Esophagus squamous epithelium (tissue), 5 donors: ENCODE data around the gene CAPN5. TPM values are rescaled to one million over a fixed set of nuclear protein-coding genes. Genes with fewer than 3 reads are reported as not detected.

Experiments used
- DNase-seq: peaks from one replicate; lab custom pipeline; 2025; lab: John Stamatoyannopoulos, UW
- H3K27ac ChIP-seq, 4 donors: fragments of 200-600 bp; sonication (generic); one replicate each; pipeline ENCODE4 v1.5.1; 2016 to 2019; ENCODE audit warnings: mild to moderate bottlenecking in 1 of 4
- H3K27me3 ChIP-seq, 4 donors: fragments of 200-600 bp; sonication (generic); 1 replicate in 3 of 4; 2 replicates in 1 of 4; pipeline versions ENCODE4 v1.5.1 to v1.6.0; 2017 to 2021; ENCODE audit warnings: antibody characterized with exemption in 1 of 4
- H3K36me3 ChIP-seq, 3 donors: fragments of 200-600 bp; sonication (generic); one replicate each; pipeline ENCODE4 v1.5.1; 2016 to 2019
- H3K4me1 ChIP-seq, 3 donors: fragments of 200-600 bp; sonication (generic); one replicate each; pipeline ENCODE4 v1.5.1; 2017 to 2019
- H3K4me3 ChIP-seq, 4 donors: fragments of 200-600 bp; sonication (generic); 1 replicate in 3 of 4; 2 replicates in 1 of 4; pipeline ENCODE4 v1.5.1; 2016 to 2019; ENCODE audit warnings: mild to moderate bottlenecking in 2 of 4, moderate library complexity in 1 of 4
- H3K9me3 ChIP-seq, 3 donors: fragments of 200-600 bp; sonication (generic); one replicate each; pipeline ENCODE4 v1.5.1; 2016 to 2019
- CTCF ChIP-seq, 6 experiments: fragments of 450-650 bp in 4 of 6; fragments of 200-600 bp in 2 of 6; sonication (generic) in 2 of 6; IDR thresholded peaks; one replicate each; pipeline ENCODE4 v1.5.1; 2016 to 2019; ENCODE audit warnings: antibody characterized with exemption in 6 of 6, mild to moderate bottlenecking in 4 of 6, moderate library complexity in 4 of 6
- POLR2A ChIP-seq, 4 donors: fragments of 450-650 bp; IDR thresholded peaks; one replicate each; pipeline ENCODE4 v1.6.1; 2017; ENCODE audit warnings: antibody characterized with exemption in 4 of 4, mild to moderate bottlenecking in 4 of 4, moderate library complexity in 3 of 4
- WGBS, 2 donors: methylation state at CpG; one replicate each; pipeline ENCODE4 v1.1.5; 2018; 5-methylcytosine and 5-hydroxymethylcytosine counted together
- intact Hi-C: fragments of 100-400 bp; cut with DNase I; formaldehyde crosslinking; loops from one replicate; pipeline ENCODE4 v1.15.0; 2022
- total RNA-seq, 4 donors: library from RNA; depleted of rRNA; stranded (reverse); fragments of >200 nt; gene quantifications; one replicate each; pipeline ENCODE4 v1.1.0, GENCODE V29; 2016
- donor health status: DM: yes; HTN: yes; CAD: no.

The CAPN5 gene
- total RNA-seq, 4 donors from 2014 or later = 9.3 to 63.2 (median 13.5) TPM

- intact Hi-C loops = no loop called here
- Histone ChIP-seq H3K4me3 (no peak overlapping the region), H3K9me3 (no peaks in the 10 kb centered on the region), H3K36me3 (no peaks in the 10 kb centered on the region), H3K4me1 (peaks cover 35 to 57% (median 36%) of the 10 kb centered on the region in 3 donors), H3K27ac (peak overlapping the region; percentile 65 to 93 (median 82)), H3K27me3 (no peaks in the 10 kb centered on the region)
- 71 to 82% methylated on average over 13 of the region's 15 CpGs for WGBS, 2 donors
- no peak for DNase-seq
- TF ChIP-seq CTCF (IDR thresholded peaks at IDR 0.05) = no peak
- no peak for TF ChIP-seq POLR2A (IDR thresholded peaks at IDR 0.05)
Measured at GRCh38 chr11:77074626-77075221, 8.0 kb downstream of the CAPN5 start.

- TF ChIP-seq CTCF (IDR thresholded peaks at IDR 0.05) = no peak
- no peak for TF ChIP-seq POLR2A (IDR thresholded peaks at IDR 0.05)
- 78 to 92% methylated on average over 5 of the region's 5 CpGs for WGBS, 2 donors
- peaks cover 35 to 57% (median 36%) of the 10 kb centered on the region in 3 donors for H3K4me1 ChIP-seq
Measured at GRCh38 chr11:77075425-77075905, 8.7 kb downstream of the CAPN5 start.

GRCh38 chr11:77079666-77080065, 12.9 kb downstream of the CAPN5 start:
- Histone ChIP-seq H3K27me3 (no peaks in the 10 kb centered on the region), H3K4me3 (no peak overlapping the region), H3K9me3 (no peaks in the 10 kb centered on the region), H3K4me1 (peaks cover 18 to 46% (median 24%) of the 10 kb centered on the region in 3 donors), H3K27ac (no peak overlapping the region), H3K36me3 (peaks cover 0 to under 1% (median 0%) of the 10 kb centered on the region in 3 donors)
- no peak for TF ChIP-seq POLR2A (IDR thresholded peaks at IDR 0.05)
- no peak for TF ChIP-seq CTCF (IDR thresholded peaks at IDR 0.05)
- no peak for DNase-seq
- 84 to 88% methylated on average over 2 of the region's 2 CpGs for WGBS, 2 donors
- intact Hi-C loops = no loop called here

More at GRCh38 chr11:77075425-77075905, 8.7 kb downstream of the CAPN5 start:
- intact Hi-C loops = no loop called here
- no peak for DNase-seq
- Histone ChIP-seq H3K9me3 (no peaks in the 10 kb centered on the region), H3K27me3 (no peaks in the 10 kb centered on the region), H3K27ac (peak overlapping the region; percentile 41 to 93 (median 82)), H3K36me3 (no peaks in the 10 kb centered on the region), H3K4me3 (no peak overlapping the region)

GRCh38 chr11:77080643-77081210, 14.0 kb downstream of the CAPN5 start:
- 80 to 92% methylated on average over 1 to 2 of the region's 2 CpGs for WGBS, 2 donors
- H3K36me3 ChIP-seq = peaks cover 0 to 5% (median 0%) of the 10 kb centered on the region in 3 donors
- no peaks in the 10 kb centered on the region for H3K9me3 ChIP-seq
- intact Hi-C loops = no loop called here
- no peak overlapping the region for H3K4me3 ChIP-seq
- DNase-seq = no peak
- H3K27ac ChIP-seq = no peak overlapping the region
- TF ChIP-seq POLR2A (IDR thresholded peaks at IDR 0.05) (no peak), CTCF (IDR thresholded peaks at IDR 0.05) (no peak)
- H3K4me1 ChIP-seq = peaks cover 9 to 35% (median 18%) of the 10 kb centered on the region in 3 donors
- no peaks in the 10 kb centered on the region for H3K27me3 ChIP-seq

GRCh38 chr11:77081381-77081851, 14.6 kb downstream of the CAPN5 start:
- Histone ChIP-seq H3K4me3 (no peak overlapping the region), H3K27me3 (no peaks in the 10 kb centered on the region), H3K4me1 (peaks cover 9 to 31% (median 14%) of the 10 kb centered on the region in 3 donors), H3K27ac (no peak overlapping the region), H3K36me3 (peaks cover 0 to 5% (median 0%) of the 10 kb centered on the region in 3 donors), H3K9me3 (no peaks in the 10 kb centered on the region)
- no peak for DNase-seq
- WGBS, 2 donors = no CpG with 5 or more reads among the region's 9 CpGs
- TF ChIP-seq POLR2A (IDR thresholded peaks at IDR 0.05) = no peak
- no peak for TF ChIP-seq CTCF (IDR thresholded peaks at IDR 0.05)
- intact Hi-C loops = no loop called here
